Ureter (tissue), 1 donor: ENCODE data around the gene ARHGDIB. TPM values are rescaled to one million over a fixed set of nuclear protein-coding genes. Genes with fewer than 3 reads are reported as not detected.

Source experiments
- DNase-seq: peaks from one replicate; pipeline ENCODE4 v3.0.0-alpha.2; 2020; ENCODE audit warnings: low spot score
- total RNA-seq: library from RNA; stranded (reverse); gene quantifications from one replicate; pipeline ENCODE4 v1.2.4, GENCODE V29; 2023
- donor health status: DM: yes; HTN: yes; CAD: no.

ARHGDIB gene
- total RNA-seq, 1 donor from 2014 or later = 264 TPM

- no peak for DNase-seq
Measured at GRCh38 chr12:14931791-14932560, 29.4 kb downstream of the ARHGDIB start.

GRCh38 chr12:14931359-14931758, 30.0 kb downstream of the ARHGDIB start:
- DNase-seq = no peak

- no peak for DNase-seq
Measured at GRCh38 chr12:14930299-14930698, 31.1 kb downstream of the ARHGDIB start.

GRCh38 chr12:14928931-14929330, 32.5 kb downstream of the ARHGDIB start:
- DNase-seq = no peak

GRCh38 chr12:14927267-14927666, 34.1 kb downstream of the ARHGDIB start:
- DNase-seq = no peak

- DNase-seq = no peak
Measured at GRCh38 chr12:14924541-14924940, 36.9 kb downstream of the ARHGDIB start.

- no peak for DNase-seq
Measured at GRCh38 chr12:14923944-14924343, 37.5 kb downstream of the ARHGDIB start.

- no peak for DNase-seq
Measured at GRCh38 chr12:14921218-14921617, 40.2 kb downstream of the ARHGDIB start.

- no peak for DNase-seq
Measured at GRCh38 chr12:14920475-14921126, 40.8 kb downstream of the ARHGDIB start.

GRCh38 chr12:14919455-14919854, 41.9 kb downstream of the ARHGDIB start:
- no peak for DNase-seq

- no peak for DNase-seq
Measured at GRCh38 chr12:14915736-14916135, 45.7 kb downstream of the ARHGDIB start.

- DNase-seq = no peak
Measured at GRCh38 chr12:14913381-14913781, 48.0 kb downstream of the ARHGDIB start.

GRCh38 chr12:14911131-14911530, 50.3 kb downstream of the ARHGDIB start:
- DNase-seq = no peak

GRCh38 chr12:14910090-14910915, 51.1 kb downstream of the ARHGDIB start:
- no peak for DNase-seq

GRCh38 chr12:14907953-14908352, 53.4 kb downstream of the ARHGDIB start:
- DNase-seq = no peak

- DNase-seq = no peak
Measured at GRCh38 chr12:14906114-14906513, 55.3 kb downstream of the ARHGDIB start.

GRCh38 chr12:14905269-14906004, 56.0 kb downstream of the ARHGDIB start:
- no peak for DNase-seq

GRCh38 chr12:14904854-14905253, 56.5 kb downstream of the ARHGDIB start:
- DNase-seq = no peak

- DNase-seq = no peak
Measured at GRCh38 chr12:14903386-14904098, 57.9 kb downstream of the ARHGDIB start.

- no peak for DNase-seq
Measured at GRCh38 chr12:14902465-14902864, 58.9 kb downstream of the ARHGDIB start.

- DNase-seq = no peak
Measured at GRCh38 chr12:14901228-14901562, 60.2 kb downstream of the ARHGDIB start.
